Measurements from ENCODE around the gene ANKRD63.

The ANKRD63 gene

GRCh38 chr15:40257656-40258450 is 25.0 kb downstream of the ANKRD63 start:
- TF ChIP-seq, protein P1, sequence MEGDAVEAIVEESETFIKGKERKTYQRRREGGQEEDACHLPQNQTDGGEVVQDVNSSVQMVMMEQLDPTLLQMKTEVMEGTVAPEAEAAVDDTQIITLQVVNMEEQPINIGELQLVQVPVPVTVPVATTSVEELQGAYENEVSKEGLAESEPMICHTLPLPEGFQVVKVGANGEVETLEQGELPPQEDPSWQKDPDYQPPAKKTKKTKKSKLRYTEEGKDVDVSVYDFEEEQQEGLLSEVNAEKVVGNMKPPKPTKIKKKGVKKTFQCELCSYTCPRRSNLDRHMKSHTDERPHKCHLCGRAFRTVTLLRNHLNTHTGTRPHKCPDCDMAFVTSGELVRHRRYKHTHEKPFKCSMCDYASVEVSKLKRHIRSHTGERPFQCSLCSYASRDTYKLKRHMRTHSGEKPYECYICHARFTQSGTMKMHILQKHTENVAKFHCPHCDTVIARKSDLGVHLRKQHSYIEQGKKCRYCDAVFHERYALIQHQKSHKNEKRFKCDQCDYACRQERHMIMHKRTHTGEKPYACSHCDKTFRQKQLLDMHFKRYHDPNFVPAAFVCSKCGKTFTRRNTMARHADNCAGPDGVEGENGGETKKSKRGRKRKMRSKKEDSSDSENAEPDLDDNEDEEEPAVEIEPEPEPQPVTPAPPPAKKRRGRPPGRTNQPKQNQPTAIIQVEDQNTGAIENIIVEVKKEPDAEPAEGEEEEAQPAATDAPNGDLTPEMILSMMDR (IDR thresholded peaks at IDR 0.05): no peak
- Histone ChIP-seq H3K27me3 (peaks cover 30% of the 10 kb centered on the region), H3K27ac (no peak overlapping the region), H3K9me3 (no peaks in the 10 kb centered on the region), H3K36me3 (no peaks in the 10 kb centered on the region), H3K4me3 (ENCODE audit: low read depth in 1 of 2, low read length in 1 of 2) (no peak overlapping the region), H3K4me1 (ENCODE audit: control insufficient read depth in 1 of 2, insufficient read depth in 1 of 2, low read depth in 1 of 2, low read length in 1 of 2) (peaks cover 4 to 7% of the 10 kb centered on the region in 2 experiments)

DNA sequence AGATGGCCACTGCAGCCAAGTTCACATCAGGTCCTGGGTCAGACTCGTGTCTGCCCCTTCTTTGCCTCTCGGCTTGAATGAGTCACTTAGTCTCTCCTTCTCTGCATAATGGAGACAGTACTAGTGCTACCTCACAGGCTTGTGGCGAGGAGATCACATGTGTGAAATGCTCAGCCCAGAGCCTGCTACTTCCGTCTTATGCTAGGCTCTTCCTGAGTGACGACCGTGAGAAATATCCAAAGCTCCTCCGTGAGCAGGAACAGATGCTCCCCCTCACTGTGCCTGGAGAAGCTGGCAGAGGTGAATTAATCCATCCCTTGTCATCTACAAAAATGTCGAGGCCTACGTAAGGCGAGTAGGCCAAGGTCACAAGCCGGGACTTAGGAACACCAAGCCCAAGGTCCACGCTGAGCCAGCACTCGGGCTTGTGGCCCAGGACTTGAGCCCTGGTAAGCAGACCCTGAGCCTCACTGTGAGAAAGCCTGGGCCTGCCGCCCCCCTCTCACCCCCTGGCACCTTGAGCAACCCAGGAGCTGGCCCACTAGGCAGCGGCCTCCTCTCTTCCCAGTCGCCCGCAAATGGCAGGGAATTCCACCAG is 26.1 kb downstream of the ANKRD63 start:
- Histone ChIP-seq H3K4me1 (ENCODE audit: control insufficient read depth in 1 of 2, insufficient read depth in 1 of 2, low read depth in 1 of 2, low read length in 1 of 2) (peaks cover 11 to 17% of the 10 kb centered on the region in 2 experiments), H3K36me3 (no peaks in the 10 kb centered on the region), H3K4me3 (ENCODE audit: low read depth in 1 of 2, low read length in 1 of 2) (no peak overlapping the region), H3K9me3 (no peaks in the 10 kb centered on the region), H3K27ac (no peak overlapping the region), H3K27me3 (peaks cover 42% of the 10 kb centered on the region)
- TF ChIP-seq, protein P1 (IDR thresholded peaks at IDR 0.05): no peak

GRCh38 chr15:40255033-40255432 is 27.8 kb downstream of the ANKRD63 start:
- H3K4me3 ChIP-seq (ENCODE audit: low read depth in 1 of 2, low read length in 1 of 2): no peak overlapping the region
- TF ChIP-seq, protein P1 (IDR thresholded peaks at IDR 0.05): no peak
- H3K9me3 ChIP-seq: no peaks in the 10 kb centered on the region
- no peaks in the 10 kb centered on the region for H3K36me3 ChIP-seq
- H3K27me3 ChIP-seq: peaks cover 59% of the 10 kb centered on the region
- H3K4me1 ChIP-seq (ENCODE audit: control insufficient read depth in 1 of 2, insufficient read depth in 1 of 2, low read depth in 1 of 2, low read length in 1 of 2): peaks cover 11 to 17% of the 10 kb centered on the region in 2 experiments
- H3K27ac ChIP-seq: no peak overlapping the region

DNA sequence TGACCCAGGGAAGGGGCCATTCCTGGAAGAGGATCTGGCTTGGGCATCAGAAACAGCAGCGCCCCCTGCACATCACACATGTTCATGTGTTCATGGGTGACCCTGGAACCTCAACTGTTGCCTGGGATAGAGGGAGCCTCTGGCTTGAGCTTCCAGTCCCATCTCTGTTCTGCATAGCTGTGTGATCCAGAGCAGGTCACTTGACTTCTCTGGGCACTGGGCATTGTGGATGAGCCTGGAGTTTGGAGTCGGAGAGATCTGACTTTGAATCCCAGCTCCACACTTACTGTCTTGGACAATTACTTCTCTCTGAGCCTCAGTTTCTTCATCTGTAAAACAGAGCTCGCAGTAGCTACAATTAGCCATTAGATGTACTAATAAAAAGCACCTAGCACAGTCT is 28.4 kb downstream of the ANKRD63 start:
- no peaks in the 10 kb centered on the region for H3K9me3 ChIP-seq
- H3K27me3 ChIP-seq: peaks cover 64% of the 10 kb centered on the region
- H3K36me3 ChIP-seq: no peaks in the 10 kb centered on the region
- peaks cover 11 to 17% of the 10 kb centered on the region in 2 experiments for H3K4me1 ChIP-seq (ENCODE audit: control insufficient read depth in 1 of 2, insufficient read depth in 1 of 2, low read depth in 1 of 2, low read length in 1 of 2)
- H3K4me3 ChIP-seq (ENCODE audit: low read depth in 1 of 2, low read length in 1 of 2): no peak overlapping the region
- no peak overlapping the region for H3K27ac ChIP-seq
- TF ChIP-seq, protein P1 (IDR thresholded peaks at IDR 0.05): no peak

- Histone ChIP-seq H3K27me3 (peaks cover 62% of the 10 kb centered on the region), H3K36me3 (no peaks in the 10 kb centered on the region), H3K9me3 (no peaks in the 10 kb centered on the region), H3K27ac (no peak overlapping the region), H3K4me1 (ENCODE audit: control insufficient read depth in 1 of 2, insufficient read depth in 1 of 2, low read depth in 1 of 2, low read length in 1 of 2) (peaks cover 11 to 17% of the 10 kb centered on the region in 2 experiments), H3K4me3 (ENCODE audit: low read depth in 1 of 2, low read length in 1 of 2) (peak overlapping the region; percentile 10 to 57)
- TF ChIP-seq, protein P1 (IDR thresholded peaks at IDR 0.05): no peak
Measured at GRCh38 chr15:40253167-40253790, 29.6 kb downstream of the ANKRD63 start.

All from neutrophil (primary cell).